IPS-18a (cell line): Measurements from ENCODE around the gene KMT2E.

ENCODE experiments used
- H3K27ac ChIP-seq: one replicate; pipeline ENCODE4 v1.5.1; 2013; ENCODE audit warnings: low read length
- H3K27me3 ChIP-seq: one replicate; pipeline ENCODE4 v1.6.1; 2013; ENCODE audit warnings: mild to moderate bottlenecking, low read length; ENCODE audit not compliant: control insufficient read depth, insufficient read depth
- H3K36me3 ChIP-seq: one replicate; pipeline ENCODE4 v1.6.1; 2013; ENCODE audit warnings: low read depth, low read length; ENCODE audit not compliant: control insufficient read depth
- H3K4me1 ChIP-seq: one replicate; pipeline ENCODE4 v1.6.1; 2013; ENCODE audit warnings: low read depth, low read length; ENCODE audit not compliant: control insufficient read depth
- H3K4me3 ChIP-seq: one replicate; pipeline ENCODE4 v1.5.1; 2013; ENCODE audit warnings: low read length
- H3K9ac ChIP-seq: one replicate; pipeline ENCODE4 v1.6.1; 2013; ENCODE audit warnings: mild to moderate bottlenecking, low read length, moderate library complexity
- H3K9me3 ChIP-seq: one replicate; pipeline ENCODE4 v1.6.1; 2013; ENCODE audit warnings: low read depth, low read length; ENCODE audit not compliant: control insufficient read depth

Gene KMT2E

GRCh38 chr7:105013816-105014692 lies at the start of gene KMT2E:
TSS of gene KMT2E (plus strand) at chr7:105014205. CDS start at chr7:105040953, 26,748 bp downstream.
- Histone ChIP-seq H3K27ac (peak within 1 kb of the TSS; percentile 100), H3K4me1 (peaks cover 40% of the 10 kb centered on the region), H3K27me3 (no peaks in the 10 kb centered on the region), H3K9me3 (no peaks in the 10 kb centered on the region), H3K4me3 (peak within 1 kb of the TSS; percentile 100), H3K9ac (peak within 1 kb of the TSS; percentile 100), H3K36me3 (no peaks in the 10 kb centered on the region)

DNA sequence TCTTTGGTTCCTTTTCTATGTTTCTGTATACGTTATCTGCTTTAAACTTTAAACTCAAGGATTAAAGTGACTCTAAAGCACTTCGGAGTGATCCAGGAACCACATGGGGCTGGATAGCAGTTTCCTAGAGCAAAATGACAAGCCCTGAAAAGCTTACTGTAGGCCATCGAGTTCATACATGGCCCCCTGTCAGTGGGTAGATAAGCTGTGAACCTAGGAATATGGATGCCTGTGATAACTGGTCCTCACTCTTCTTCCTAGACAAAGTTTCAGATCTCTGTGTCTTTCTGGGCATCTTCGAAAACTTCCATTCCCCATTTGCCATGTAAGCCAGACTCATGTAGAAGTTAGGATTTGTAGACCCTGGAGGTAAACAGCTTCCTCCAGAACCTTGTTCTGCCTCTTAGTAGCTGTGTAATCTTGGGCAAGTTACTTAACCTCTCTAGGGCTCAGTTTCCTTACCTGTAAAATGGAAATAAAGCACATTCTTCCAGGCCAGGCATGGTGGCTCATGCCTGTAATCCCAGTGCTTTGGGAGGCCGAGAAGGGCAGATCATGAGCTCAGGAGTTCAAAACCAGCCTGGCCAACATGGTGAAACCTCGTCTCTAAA lies 49.3 kb upstream of the KMT2E start:
- Histone ChIP-seq H3K27ac (no peak overlapping the region), H3K36me3 (no peaks in the 10 kb centered on the region), H3K4me1 (no peaks in the 10 kb centered on the region), H3K9me3 (no peaks in the 10 kb centered on the region), H3K27me3 (no peaks in the 10 kb centered on the region), H3K4me3 (no peak overlapping the region), H3K9ac (no peak overlapping the region)

GRCh38 chr7:104966022-104966421 lies 48.0 kb upstream of the KMT2E start:
- Histone ChIP-seq H3K27ac (no peak overlapping the region), H3K4me1 (no peaks in the 10 kb centered on the region), H3K36me3 (no peaks in the 10 kb centered on the region)

GRCh38 chr7:104967088-104967487 lies 46.9 kb upstream of the KMT2E start:
- Histone ChIP-seq H3K36me3 (no peaks in the 10 kb centered on the region), H3K9me3 (no peaks in the 10 kb centered on the region), H3K4me1 (peaks cover 7% of the 10 kb centered on the region), H3K27ac (no peak overlapping the region), H3K4me3 (no peak overlapping the region), H3K27me3 (no peaks in the 10 kb centered on the region), H3K9ac (no peak overlapping the region)

More at GRCh38 chr7:104966022-104966421, 48.0 kb upstream of the KMT2E start:
- H3K27me3 ChIP-seq: no peaks in the 10 kb centered on the region
- H3K4me3 ChIP-seq: no peak overlapping the region
- no peak overlapping the region for H3K9ac ChIP-seq
- H3K9me3 ChIP-seq: no peaks in the 10 kb centered on the region

DNA sequence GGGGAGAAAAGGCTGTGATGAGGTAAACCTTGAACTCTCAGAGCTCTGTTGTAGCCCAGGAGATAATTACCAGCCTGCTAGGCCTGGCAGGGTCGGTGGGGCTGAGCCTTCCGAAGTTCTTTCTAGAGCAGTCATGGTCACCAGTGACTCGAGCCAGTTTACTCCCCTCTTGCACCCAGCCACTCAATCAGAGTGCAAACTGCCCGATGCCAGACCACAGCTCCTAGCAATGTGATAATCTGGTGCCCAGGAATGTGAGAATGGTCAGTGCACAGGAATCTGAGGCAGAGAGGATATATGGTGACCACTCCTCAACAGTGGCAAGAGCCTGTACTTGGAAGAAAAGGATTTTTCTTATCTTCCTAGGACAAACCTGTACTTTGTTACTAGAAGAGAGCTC lies 46.4 kb upstream of the KMT2E start:
- Histone ChIP-seq H3K9me3 (no peaks in the 10 kb centered on the region), H3K27me3 (no peaks in the 10 kb centered on the region), H3K9ac (no peak overlapping the region), H3K36me3 (no peaks in the 10 kb centered on the region), H3K4me1 (peaks cover 7% of the 10 kb centered on the region), H3K4me3 (no peak overlapping the region), H3K27ac (no peak overlapping the region)

DNA sequence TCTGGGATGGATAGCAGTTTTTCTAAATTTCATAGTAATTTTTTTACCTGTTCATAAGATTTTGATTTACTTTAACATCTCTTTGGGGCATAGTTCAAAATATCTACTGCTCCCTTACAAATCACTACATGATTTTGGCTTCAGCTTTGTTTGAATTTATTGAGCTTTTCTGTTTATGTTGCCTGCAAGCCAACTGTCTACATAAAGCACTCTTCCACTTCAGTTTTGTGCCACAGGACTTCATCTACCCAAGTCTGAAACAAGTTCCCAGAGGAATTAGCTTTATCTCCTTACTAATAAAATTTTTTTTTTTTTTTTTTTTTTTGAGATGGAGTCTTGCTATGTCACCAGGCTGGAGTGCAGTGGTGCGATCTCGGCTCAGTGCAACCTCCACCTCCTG lies 45.4 kb upstream of the KMT2E start:
- peaks cover 7% of the 10 kb centered on the region for H3K4me1 ChIP-seq
- H3K36me3 ChIP-seq: no peaks in the 10 kb centered on the region
- H3K27ac ChIP-seq: no peak overlapping the region

GRCh38 chr7:104969183-104969582 lies 44.8 kb upstream of the KMT2E start:
- H3K4me3 ChIP-seq: no peak overlapping the region
- no peaks in the 10 kb centered on the region for H3K36me3 ChIP-seq
- H3K4me1 ChIP-seq: peaks cover 7% of the 10 kb centered on the region
- no peak overlapping the region for H3K27ac ChIP-seq
- H3K9ac ChIP-seq: no peak overlapping the region
- no peaks in the 10 kb centered on the region for H3K27me3 ChIP-seq
- no peaks in the 10 kb centered on the region for H3K9me3 ChIP-seq

More for the DNA sequence above, 45.4 kb upstream of the KMT2E start:
- H3K4me3 ChIP-seq: no peak overlapping the region
- no peaks in the 10 kb centered on the region for H3K9me3 ChIP-seq
- no peaks in the 10 kb centered on the region for H3K27me3 ChIP-seq
- H3K9ac ChIP-seq: no peak overlapping the region

DNA sequence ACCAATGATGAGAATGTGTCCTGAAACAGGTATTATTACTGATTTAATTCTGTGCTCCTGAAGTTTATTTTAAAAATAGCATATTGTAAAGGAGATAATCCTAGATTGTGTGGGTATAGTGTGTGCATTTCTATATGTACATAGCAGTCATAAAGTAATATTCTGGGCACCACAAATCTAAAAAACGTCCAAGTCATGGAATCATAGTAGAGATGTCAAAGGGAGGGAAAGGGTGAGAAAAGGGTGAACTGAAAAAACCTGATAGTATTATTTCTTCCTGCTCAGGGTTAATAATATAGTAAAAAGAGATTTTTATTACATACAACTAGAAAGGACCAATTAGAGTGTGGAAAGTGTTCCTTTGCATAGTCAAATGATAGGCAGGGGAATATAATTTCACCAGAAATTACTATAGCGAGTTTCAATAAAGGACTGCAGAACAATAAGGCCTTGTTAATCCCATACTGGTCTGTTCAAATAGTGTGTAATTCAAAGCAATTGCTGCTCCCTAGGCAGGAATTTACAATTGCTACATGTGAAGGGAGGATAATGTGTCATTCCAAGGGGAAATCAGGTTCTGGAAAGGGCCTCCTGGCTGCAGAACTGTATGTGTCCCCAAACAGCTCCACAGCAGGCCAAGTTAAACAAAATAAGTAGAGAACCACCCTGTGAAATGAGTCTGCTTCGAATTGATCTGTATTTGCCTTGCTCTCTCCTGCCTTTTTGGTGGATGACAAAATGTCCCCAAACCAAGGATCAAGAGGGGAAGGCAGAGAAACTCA lies 42.5 kb upstream of the KMT2E start:
- Histone ChIP-seq H3K9ac (no peak overlapping the region), H3K27ac (no peak overlapping the region), H3K4me1 (peaks cover 7% of the 10 kb centered on the region), H3K4me3 (no peak overlapping the region), H3K9me3 (no peaks in the 10 kb centered on the region), H3K36me3 (no peaks in the 10 kb centered on the region), H3K27me3 (no peaks in the 10 kb centered on the region)

DNA sequence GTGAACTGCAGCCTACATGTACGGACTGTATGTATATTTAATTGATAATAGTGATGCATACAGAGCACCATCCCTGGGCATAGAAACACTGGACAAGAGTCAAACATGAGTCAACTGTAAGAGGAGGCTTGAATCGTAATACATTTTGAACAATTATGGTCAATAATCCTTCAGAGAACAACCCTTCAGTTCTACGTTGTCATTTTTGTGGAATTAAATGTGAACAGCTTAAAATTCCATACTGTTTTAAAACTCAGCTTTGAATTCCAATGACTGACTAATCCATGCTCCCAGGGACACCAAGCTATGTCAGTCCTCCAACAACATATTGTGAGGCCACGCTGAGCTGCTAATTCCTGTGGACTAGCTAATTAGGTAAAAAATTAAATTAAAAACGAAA lies 41.5 kb upstream of the KMT2E start:
- no peaks in the 10 kb centered on the region for H3K9me3 ChIP-seq
- H3K27ac ChIP-seq: no peak overlapping the region
- H3K27me3 ChIP-seq: no peaks in the 10 kb centered on the region
- peaks cover 7% of the 10 kb centered on the region for H3K4me1 ChIP-seq
- H3K4me3 ChIP-seq: no peak overlapping the region
- no peak overlapping the region for H3K9ac ChIP-seq
- H3K36me3 ChIP-seq: no peaks in the 10 kb centered on the region

DNA sequence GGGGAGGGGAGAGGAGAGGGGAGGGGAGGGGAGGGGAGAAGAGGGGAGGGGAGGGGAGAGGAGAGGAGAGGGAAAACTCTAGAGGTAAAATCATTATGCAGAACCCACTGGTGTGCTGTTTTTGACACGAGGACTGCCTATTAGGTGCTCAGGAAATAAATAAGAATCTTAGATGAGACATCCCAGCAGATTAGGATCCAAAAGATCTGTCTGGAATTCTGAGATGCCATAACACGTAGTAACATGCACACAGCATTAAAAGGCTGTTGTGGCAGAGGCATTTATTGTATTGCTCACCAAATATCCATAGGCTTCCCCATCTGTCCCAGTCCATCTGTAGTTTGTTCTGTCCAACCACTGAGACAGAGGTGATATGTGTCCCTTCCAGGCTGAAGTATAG lies 40.8 kb upstream of the KMT2E start:
- Histone ChIP-seq H3K9ac (no peak overlapping the region), H3K27me3 (no peaks in the 10 kb centered on the region), H3K4me3 (no peak overlapping the region), H3K4me1 (peaks cover 8% of the 10 kb centered on the region), H3K36me3 (no peaks in the 10 kb centered on the region), H3K9me3 (no peaks in the 10 kb centered on the region), H3K27ac (no peak overlapping the region)

DNA sequence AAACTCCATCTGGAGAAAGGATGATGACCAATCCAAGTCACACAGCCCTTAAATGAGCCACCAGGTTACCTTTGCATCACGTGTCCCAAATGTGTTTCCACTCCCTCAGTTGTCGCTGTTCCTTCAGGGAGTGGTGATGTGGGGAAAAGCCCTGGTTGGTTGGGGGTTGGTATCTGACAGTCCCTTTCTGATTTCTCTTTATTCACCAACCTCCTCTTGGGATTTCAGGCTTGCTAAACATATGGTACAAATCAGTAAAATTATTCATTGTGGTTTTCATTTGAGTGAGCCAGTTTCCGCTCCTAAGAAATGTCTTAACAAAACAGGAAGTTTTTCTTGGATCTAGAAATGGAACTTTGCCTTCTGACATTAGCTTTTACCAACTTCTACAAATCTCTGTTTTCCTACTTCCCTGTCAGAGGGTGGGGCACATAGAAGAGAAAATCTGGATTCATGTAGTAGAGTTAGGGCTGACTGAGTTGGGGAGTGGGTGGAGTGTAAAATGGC lies 40.0 kb upstream of the KMT2E start:
- Histone ChIP-seq H3K27me3 (no peaks in the 10 kb centered on the region), H3K27ac (no peak overlapping the region), H3K4me3 (no peak overlapping the region), H3K9ac (no peak overlapping the region), H3K9me3 (no peaks in the 10 kb centered on the region), H3K36me3 (no peaks in the 10 kb centered on the region), H3K4me1 (peaks cover 15% of the 10 kb centered on the region)
